Rectal smooth muscle tissue (tissue), 1 donor: Measurements from ENCODE around the gene STX8.

ENCODE experiments used
- H3K27ac ChIP-seq: one replicate; pipeline ENCODE4 v1.7.0; 2013; ENCODE audit warnings: low read depth, low read length, inconsistent platforms
- H3K27me3 ChIP-seq: one replicate; pipeline ENCODE4 v1.7.0; 2013; ENCODE audit warnings: low read length; ENCODE audit not compliant: control insufficient read depth, insufficient read depth
- H3K36me3 ChIP-seq: one replicate; pipeline ENCODE4 v1.7.0; 2013; ENCODE audit warnings: low read length; ENCODE audit not compliant: control insufficient read depth, insufficient read depth
- H3K4me1 ChIP-seq: one replicate; pipeline ENCODE4 v1.7.0; 2013; ENCODE audit warnings: low read length; ENCODE audit not compliant: control insufficient read depth, insufficient read depth
- H3K4me3 ChIP-seq: one replicate; pipeline ENCODE4 v1.7.0; 2013; ENCODE audit warnings: low read length
- H3K9ac ChIP-seq: one replicate; pipeline ENCODE4 v1.7.0; 2013; ENCODE audit warnings: low read length

The STX8 gene

DNA sequence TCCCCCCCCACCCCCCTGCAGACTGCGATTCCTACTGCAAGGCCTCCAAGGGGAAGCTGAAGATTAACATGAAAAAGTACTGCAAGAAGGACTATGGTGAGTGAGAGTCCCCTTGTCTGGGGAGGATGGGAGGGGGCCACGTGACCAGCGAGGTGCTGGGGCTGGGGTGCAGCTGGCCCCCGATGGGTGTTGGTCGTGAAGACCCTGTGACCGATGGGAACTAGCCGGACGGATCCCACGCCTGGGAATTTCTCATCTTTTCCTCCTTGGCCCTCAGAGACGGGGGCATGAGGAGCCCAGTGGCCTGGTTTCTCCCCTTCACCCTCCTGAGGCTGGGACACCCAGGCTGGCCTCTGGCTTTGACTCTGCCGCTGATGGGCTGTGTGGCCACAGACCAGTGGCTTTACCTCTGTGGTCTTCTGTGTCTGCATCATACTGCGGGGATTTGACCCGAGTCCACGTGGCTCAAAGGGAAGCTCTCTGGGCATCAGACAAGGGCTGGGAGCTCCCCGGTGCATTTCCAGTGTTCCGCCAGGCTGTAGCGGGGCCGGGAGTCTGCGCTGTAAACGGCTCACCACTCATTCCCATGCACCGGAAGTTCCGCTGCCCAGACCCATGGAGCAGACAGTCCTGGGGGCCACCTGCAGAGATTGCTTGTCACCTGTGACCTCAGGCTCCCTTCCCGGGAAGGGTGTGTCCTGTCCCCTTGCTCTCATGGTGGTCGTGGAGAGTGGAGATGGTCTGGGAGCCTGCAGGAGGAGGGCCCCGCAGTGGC, 354.3 kb downstream of the STX8 start:
- no peaks in the 10 kb centered on the region for H3K27me3 ChIP-seq
- H3K36me3 ChIP-seq, result no peaks in the 10 kb centered on the region
- H3K4me1 ChIP-seq, result no peaks in the 10 kb centered on the region
- H3K9ac ChIP-seq, result no peak overlapping the region
- no peak overlapping the region for H3K4me3 ChIP-seq
- no peak overlapping the region for H3K27ac ChIP-seq

DNA sequence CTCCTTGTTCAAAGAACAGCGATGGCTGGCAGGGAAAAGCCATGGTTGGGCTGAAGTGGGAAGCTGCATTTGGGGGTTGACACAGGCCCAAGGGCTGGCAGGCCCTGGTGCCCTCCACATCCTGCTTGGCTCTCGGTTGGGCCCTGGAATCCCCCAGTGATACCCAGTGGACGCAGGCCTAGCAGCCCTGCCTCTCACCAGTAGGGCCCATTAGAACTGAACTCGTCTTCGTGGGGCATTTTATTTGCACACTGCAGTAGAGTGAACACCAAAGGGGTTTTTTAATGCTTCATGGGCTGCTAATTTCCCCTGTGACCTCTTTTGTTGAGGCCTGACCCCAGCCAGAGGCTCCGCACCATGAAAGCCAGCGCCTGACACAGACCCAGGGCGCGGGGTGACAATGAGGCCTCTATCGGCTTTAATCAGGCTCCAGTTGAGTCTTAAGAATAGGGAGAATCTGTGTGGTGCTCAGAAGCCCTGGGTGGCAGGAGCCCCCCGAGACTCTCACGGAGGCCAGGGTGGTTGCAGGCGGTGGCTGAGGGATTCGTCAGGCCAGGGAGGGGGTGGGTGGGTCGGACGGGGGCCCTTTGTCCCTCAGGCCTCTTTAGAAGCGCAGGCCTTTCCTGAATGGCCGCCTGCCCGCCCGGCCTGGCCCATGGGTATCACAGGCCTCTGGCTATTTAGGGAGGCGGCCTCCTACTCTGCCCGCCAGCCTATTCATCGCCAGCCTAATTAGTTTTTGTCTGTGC, 355.0 kb downstream of the STX8 start:
- H3K4me3 ChIP-seq, result no peak overlapping the region
- no peaks in the 10 kb centered on the region for H3K36me3 ChIP-seq
- H3K27ac ChIP-seq, result peak overlapping the region; percentile 0
- H3K9ac ChIP-seq, result no peak overlapping the region
- H3K4me1 ChIP-seq, result no peaks in the 10 kb centered on the region
- no peaks in the 10 kb centered on the region for H3K27me3 ChIP-seq

DNA sequence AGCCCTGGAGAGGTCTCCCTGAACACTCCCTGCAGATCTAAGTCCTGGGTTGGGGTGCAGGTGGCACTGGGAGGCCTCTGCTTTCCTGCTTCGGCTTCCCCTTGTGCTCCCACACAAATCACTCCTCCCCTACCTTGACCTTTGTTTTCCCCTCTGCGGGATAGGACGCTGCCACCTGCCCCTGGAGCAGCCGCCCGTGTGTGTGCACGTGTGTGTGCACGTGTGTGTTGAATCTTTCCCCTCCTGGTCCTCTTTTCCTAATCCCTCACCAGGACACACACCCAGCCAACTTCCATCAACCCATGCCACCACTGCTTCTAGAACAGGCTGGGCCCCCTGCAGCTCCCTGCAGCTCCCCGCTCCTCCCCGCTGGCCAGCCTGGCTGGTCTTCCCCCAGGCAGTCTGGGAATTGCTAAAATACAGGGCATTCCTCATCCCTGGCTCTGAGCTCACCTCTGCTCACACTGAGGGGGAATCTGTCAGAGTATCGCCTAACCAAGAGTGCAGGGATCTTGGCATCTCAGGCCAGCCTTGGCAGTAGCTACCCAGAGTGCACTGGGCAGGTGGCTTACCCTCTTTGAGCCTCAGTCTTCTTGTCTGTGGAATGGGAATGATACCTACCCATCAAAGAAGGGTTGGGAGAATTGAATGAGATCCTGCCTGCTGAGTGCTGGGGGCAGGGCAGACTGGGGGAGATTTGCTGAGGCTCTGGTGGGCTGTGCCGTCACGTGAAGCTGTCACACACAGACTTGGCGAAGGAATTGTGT, 355.8 kb downstream of the STX8 start:
- H3K4me3 ChIP-seq, result no peak overlapping the region
- no peaks in the 10 kb centered on the region for H3K4me1 ChIP-seq
- H3K9ac ChIP-seq, result no peak overlapping the region
- no peaks in the 10 kb centered on the region for H3K27me3 ChIP-seq
- no peaks in the 10 kb centered on the region for H3K36me3 ChIP-seq
- H3K27ac ChIP-seq, result peak overlapping the region; percentile 0

DNA sequence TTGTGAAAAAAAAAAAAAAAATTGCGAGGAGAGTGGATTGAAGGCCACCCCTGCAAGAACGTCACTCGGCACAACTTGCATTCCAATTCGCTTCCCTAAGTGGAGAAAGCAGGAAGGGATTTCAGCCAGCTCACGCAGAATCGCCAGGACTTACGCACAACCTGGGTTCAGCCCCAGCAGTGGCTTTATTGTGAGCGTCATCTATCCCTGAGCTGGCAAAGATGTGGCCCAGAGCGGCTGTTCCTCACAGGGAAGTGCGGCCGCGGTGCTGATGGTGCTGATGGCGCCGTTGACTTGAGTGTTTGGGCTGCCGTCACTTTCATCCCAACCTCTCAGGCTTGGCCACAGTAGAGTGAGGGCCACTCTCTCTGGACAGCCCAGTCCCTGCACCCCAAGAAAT, 356.7 kb downstream of the STX8 start:
- H3K9ac ChIP-seq, result no peak overlapping the region
- no peaks in the 10 kb centered on the region for H3K4me1 ChIP-seq
- H3K36me3 ChIP-seq, result no peaks in the 10 kb centered on the region
- no peak overlapping the region for H3K27ac ChIP-seq
- H3K4me3 ChIP-seq, result no peak overlapping the region
- no peaks in the 10 kb centered on the region for H3K27me3 ChIP-seq

DNA sequence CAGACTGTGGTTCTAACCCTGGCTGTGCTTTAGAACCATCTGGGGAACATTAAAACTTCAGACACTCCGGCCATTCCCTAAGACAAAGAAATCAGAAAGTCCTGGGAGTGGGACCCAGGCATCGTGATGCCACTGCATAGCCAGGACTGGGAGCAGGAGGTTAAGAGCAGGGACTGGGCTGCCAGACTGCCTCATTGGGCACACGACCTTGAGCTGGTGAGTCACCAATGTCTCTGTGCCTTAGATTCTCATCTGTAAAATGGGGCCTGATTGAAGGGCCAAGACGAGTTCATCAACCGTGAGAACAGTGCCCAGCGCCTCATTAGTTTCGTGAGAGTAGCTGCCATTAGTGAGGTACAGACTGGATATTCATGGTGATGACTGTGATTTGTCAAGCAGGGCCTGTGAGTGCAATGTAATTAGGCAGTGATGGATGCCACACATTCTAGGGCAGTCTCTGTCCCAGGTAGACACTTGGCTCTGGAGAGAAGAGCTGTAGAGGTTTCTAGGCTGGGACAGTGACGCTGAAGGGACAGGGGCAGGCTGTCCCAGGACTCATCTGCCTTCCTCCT, 357.5 kb downstream of the STX8 start:
- no peaks in the 10 kb centered on the region for H3K36me3 ChIP-seq

DNA sequence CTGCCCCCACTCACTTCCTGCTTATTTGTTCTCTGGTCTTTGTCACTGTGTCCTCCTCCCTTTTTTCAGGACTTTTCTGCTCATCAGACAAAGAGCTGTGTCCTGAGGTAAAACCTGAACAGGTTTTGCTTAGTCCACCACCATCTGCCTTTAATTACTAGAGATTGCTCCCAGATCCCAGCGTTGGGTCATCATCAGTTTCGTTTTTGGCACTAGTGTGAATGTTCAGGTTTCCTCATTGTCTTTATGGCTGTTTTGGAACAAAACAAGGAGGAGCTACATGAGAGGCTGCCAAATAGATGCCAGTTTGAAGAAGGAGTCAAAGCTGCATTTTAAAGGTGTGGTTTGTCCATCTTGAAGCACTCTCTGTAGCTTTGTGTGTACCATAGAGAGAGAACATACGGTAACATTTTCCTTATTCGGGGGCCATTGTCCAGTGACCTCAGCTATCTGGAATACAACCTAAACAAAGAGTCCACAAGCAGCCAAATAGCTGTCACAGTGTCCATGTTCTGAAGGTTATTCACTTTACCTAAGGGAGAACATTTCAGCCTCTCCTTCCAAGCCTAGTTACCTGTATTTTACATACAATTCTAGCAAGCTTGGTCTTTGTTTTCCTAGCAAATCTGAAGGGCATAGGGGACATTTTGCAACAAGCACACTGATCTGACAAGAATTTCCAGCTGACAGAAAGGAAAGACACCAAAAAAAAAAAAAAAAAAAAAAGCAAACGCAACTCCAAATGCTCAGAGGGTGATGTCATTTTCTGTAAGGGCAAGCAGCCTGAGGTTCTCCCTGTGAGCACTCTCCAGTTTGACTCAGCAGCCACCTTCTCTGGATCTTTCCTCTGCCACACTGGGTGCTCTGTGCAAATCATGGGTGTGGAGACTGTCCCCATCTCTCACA, 358.2 kb downstream of the STX8 start:
- Histone ChIP-seq H3K4me3 (no peak overlapping the region), H3K27ac (no peak overlapping the region)

More for the DNA sequence above, 357.5 kb downstream of the STX8 start:
- Histone ChIP-seq H3K9ac (no peak overlapping the region), H3K27me3 (no peaks in the 10 kb centered on the region), H3K27ac (no peak overlapping the region), H3K4me3 (no peak overlapping the region), H3K4me1 (no peaks in the 10 kb centered on the region)

DNA sequence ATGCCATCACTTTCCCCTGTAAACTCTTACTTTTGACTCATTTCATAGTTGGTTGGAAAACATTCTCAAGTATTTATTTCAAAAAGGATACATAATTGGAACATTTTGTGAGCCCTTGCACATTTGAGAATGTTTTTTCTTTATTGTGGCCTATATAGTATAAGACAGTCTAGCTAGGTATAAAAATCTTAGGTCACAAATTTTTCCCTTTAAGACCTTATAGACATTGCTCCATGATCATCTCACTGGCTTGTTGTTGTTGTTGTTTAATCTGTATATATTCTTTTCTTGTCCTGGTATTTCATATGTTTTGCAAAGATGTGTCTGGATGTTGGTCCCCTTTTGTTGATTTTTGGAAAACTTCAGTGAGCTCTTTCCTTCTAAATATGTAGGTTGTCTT, 360.2 kb downstream of the STX8 start:
- no peak overlapping the region for H3K9ac ChIP-seq
- no peaks in the 10 kb centered on the region for H3K27me3 ChIP-seq
- H3K4me1 ChIP-seq, result no peaks in the 10 kb centered on the region
- no peak overlapping the region for H3K27ac ChIP-seq
- H3K4me3 ChIP-seq, result no peak overlapping the region
- no peaks in the 10 kb centered on the region for H3K36me3 ChIP-seq

More for the DNA sequence above, 358.2 kb downstream of the STX8 start:
- Histone ChIP-seq H3K9ac (no peak overlapping the region), H3K27me3 (no peaks in the 10 kb centered on the region), H3K36me3 (no peaks in the 10 kb centered on the region), H3K4me1 (no peaks in the 10 kb centered on the region)

DNA sequence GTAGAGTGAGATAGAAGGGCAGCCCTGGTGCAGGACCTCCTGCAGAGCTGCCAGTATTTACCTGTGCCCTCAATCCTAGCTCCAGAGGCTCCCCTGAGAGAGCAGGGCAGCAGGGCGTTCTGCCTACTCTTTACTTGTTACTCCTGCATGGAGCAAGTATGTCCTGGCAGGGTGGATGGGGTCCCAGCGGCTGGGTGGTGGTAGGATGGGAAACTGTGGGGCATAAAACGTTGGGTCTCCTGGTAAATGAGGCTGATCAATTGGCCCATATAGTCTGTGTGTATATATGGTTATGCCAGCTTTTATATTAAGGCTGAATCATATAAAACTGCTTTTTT, 362.3 kb downstream of the STX8 start:
- no peak overlapping the region for H3K9ac ChIP-seq
- no peaks in the 10 kb centered on the region for H3K4me1 ChIP-seq
- H3K36me3 ChIP-seq, result no peaks in the 10 kb centered on the region
- no peak overlapping the region for H3K4me3 ChIP-seq
- H3K27me3 ChIP-seq, result no peaks in the 10 kb centered on the region
- no peak overlapping the region for H3K27ac ChIP-seq

DNA sequence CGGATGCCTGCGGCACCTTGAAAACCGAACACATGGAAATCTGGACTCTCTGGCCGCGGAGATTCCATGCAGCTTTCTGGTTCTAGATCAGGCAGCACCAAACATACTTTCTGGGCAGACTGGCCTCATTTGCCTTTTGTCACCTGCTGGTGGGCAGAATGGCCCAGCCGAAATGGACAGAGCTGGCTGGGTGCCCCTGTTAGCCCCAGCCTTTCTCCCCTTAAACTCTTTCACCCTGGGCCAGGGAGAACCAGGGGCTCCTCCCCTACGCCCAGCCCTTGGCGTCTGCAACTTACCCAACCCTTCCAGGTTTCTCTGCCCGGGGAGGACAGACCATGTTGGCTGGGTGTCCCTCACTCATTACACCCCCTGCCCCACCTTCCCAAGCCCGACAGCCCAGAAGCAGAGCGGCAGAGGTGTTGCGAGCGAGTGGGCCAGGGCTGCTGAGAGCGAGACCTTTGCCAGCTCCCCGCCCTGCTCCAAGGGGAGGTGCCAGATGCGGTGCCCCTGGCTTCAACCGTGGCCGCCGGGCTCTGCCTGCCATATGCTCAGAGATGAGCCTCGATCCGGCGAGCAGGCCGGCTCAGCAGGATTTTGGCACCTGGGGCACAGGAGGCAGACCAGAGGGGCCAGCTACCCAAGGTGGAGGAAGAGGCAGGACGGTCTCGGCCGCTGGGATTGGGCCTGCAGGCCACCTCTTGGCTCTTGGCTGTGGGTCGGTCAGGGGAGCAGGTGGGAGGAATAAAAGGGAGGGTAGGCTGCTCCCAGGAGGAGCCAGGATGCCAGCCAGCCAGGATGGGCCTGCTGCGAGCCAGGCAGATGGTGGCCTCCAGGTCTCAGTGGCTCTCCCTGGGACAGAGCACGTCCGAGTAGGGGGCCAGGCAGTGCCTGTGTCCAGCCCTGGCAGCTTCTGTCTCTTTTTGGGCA, 363.0 kb downstream of the STX8 start:
- Histone ChIP-seq H3K27me3 (no peaks in the 10 kb centered on the region), H3K4me3 (no peak overlapping the region), H3K9ac (no peak overlapping the region), H3K36me3 (no peaks in the 10 kb centered on the region), H3K27ac (no peak overlapping the region), H3K4me1 (no peaks in the 10 kb centered on the region)

DNA sequence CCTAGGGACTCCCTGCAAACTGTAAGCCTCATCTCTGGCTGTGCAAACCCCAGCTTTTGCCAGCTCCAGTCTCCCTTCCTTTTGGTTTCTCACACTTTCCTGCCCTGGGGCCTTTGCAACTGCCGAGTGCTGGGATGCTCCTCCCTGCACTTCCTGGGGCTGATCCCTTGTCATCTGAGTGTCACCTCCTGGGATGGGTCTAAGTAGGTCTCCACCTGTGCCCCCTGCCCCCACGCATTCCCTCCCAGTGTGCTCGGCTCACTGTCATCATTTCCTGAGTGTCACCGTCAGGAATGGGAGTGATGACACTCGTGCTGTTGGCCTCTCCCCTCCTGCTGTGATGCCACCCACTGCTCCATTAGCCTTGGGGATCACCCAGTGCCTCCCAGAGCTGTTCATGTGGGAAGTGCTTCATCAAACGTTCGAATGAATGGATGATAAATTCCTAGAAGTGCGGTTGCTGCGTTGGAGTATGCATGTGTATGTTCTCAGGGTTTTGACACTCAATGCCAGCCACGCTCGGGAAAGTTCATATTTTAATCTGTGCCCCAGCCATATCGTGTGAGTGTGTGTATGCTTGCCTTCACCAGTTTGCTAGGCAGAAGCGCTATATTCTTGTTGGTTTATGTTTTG, 364.4 kb downstream of the STX8 start:
- Histone ChIP-seq H3K27ac (no peak overlapping the region), H3K36me3 (no peaks in the 10 kb centered on the region), H3K4me1 (no peaks in the 10 kb centered on the region), H3K4me3 (no peak overlapping the region), H3K27me3 (no peaks in the 10 kb centered on the region), H3K9ac (no peak overlapping the region)
